Tibial nerve (tissue), 4 donors: ENCODE results near the gene FAF2. TPM values are rescaled to one million over a fixed set of nuclear protein-coding genes. Genes with fewer than 3 reads are reported as not detected.

Experiments used
- DNase-seq, 2 donors: peaks; one replicate each; pipeline ENCODE4 v3.0.0-alpha.2; 2019; ENCODE audit warnings: low spot score in 2 of 2
- H3K27ac ChIP-seq, 4 donors: fragments of 200-600 bp; sonication (generic) in 3 of 4; one replicate each; pipeline ENCODE4 v1.5.1; 2017 to 2019; ENCODE audit warnings: mild to moderate bottlenecking in 1 of 4
- H3K27me3 ChIP-seq, 2 donors: fragments of 200-600 bp; sonication (generic) in 1 of 2; one replicate each; pipeline versions ENCODE4 v1.5.1 to v1.6.0; 2017 to 2019
- H3K36me3 ChIP-seq, 3 donors: fragments of 200-600 bp; sonication (generic); one replicate each; pipeline ENCODE4 v1.5.1; 2018 to 2019
- H3K4me1 ChIP-seq, 4 donors: fragments of 200-600 bp; sonication (generic) in 3 of 4; one replicate each; pipeline ENCODE4 v1.5.1; 2017 to 2019
- H3K4me3 ChIP-seq, 4 donors: fragments of 200-600 bp; sonication (generic) in 3 of 4; one replicate each; pipeline ENCODE4 v1.5.1; 2017 to 2019; ENCODE audit warnings: mild to moderate bottlenecking in 1 of 4, moderate library complexity in 1 of 4
- H3K9me3 ChIP-seq, 4 donors: fragments of 200-600 bp; sonication (generic) in 3 of 4; one replicate each; pipeline ENCODE4 v1.5.1; 2017 to 2019
- CTCF ChIP-seq, 5 experiments: fragments of 200-600 bp in 3 of 5; fragments of 450-650 bp in 2 of 5; sonication (generic) in 3 of 5; IDR thresholded peaks; one replicate each; pipeline ENCODE4 v1.5.1; 2016 to 2019; ENCODE audit warnings: antibody characterized with exemption in 5 of 5, mild to moderate bottlenecking in 3 of 5, moderate library complexity in 2 of 5
- EP300 ChIP-seq, 2 donors: sonication (generic); formaldehyde crosslinking; IDR thresholded peaks; one replicate each; pipeline ENCODE4 v1.6.1; 2017; ENCODE audit warnings: antibody characterized with exemption in 2 of 2, mild to moderate bottlenecking in 1 of 2
- POLR2A ChIP-seq, 2 donors: fragments of 450-650 bp; IDR thresholded peaks; one replicate each; pipeline ENCODE4 v1.6.1; 2017; ENCODE audit warnings: antibody characterized with exemption in 2 of 2, mild to moderate bottlenecking in 2 of 2, moderate library complexity in 2 of 2
- WGBS, 2 donors: methylation state at CpG; one replicate each; pipeline ENCODE4 v1.1.5; 2018; 5-methylcytosine and 5-hydroxymethylcytosine counted together
- total RNA-seq, 4 donors: library from RNA; depleted of rRNA; stranded (reverse); fragments of >200 nt; gene quantifications; one replicate each; pipeline ENCODE4 v1.1.0, GENCODE V29; 2016

Gene FAF2
- total RNA-seq, 4 donors from 2014 or later: 23.0 to 30.8 (median 29.4) TPM

GRCh38 chr5:176500511-176500910 lies 52.3 kb downstream of the FAF2 start:
- no peaks in the 10 kb centered on the region for H3K4me1 ChIP-seq
- peaks cover 0 to 98% (median 28%) of the 10 kb centered on the region in 3 donors for H3K36me3 ChIP-seq
- no peak overlapping the region for H3K27ac ChIP-seq
- H3K9me3 ChIP-seq: no peaks in the 10 kb centered on the region
- H3K4me3 ChIP-seq: no peak overlapping the region
- no peaks in the 10 kb centered on the region for H3K27me3 ChIP-seq
- 94 to 98% methylated on average over 3 of the region's 3 CpGs for WGBS, 2 donors
- TF ChIP-seq CTCF (IDR thresholded peaks at IDR 0.05): no peak
- no peak for TF ChIP-seq POLR2A (IDR thresholded peaks at IDR 0.05)
- TF ChIP-seq EP300 (IDR thresholded peaks at IDR 0.05): no peak
- no peak for DNase-seq

- peaks cover 0 to 96% (median 21%) of the 10 kb centered on the region in 3 donors for H3K36me3 ChIP-seq
- TF ChIP-seq POLR2A (IDR thresholded peaks at IDR 0.05) (no peak), EP300 (IDR thresholded peaks at IDR 0.05) (no peak)
- 94 to 96% methylated on average over 1 of the region's 1 CpG for WGBS, 2 donors
These were observed 53.1 kb downstream of the FAF2 start for GRCh38 chr5:176501333-176501732.

GRCh38 chr5:176503496-176503895 lies 55.3 kb downstream of the FAF2 start:
- Histone ChIP-seq H3K27me3 (no peaks in the 10 kb centered on the region), H3K4me1 (no peaks in the 10 kb centered on the region), H3K9me3 (no peaks in the 10 kb centered on the region), H3K27ac (no peak overlapping the region), H3K36me3 (peaks cover 0 to 98% (median 17%) of the 10 kb centered on the region in 3 donors), H3K4me3 (no peak overlapping the region)
- 84 to 93% methylated on average over 5 of the region's 5 CpGs for WGBS, 2 donors
- TF ChIP-seq EP300 (IDR thresholded peaks at IDR 0.05) (no peak), POLR2A (IDR thresholded peaks at IDR 0.05) (no peak), CTCF (IDR thresholded peaks at IDR 0.05) (no peak)
- no peak for DNase-seq

More at GRCh38 chr5:176501333-176501732, 53.1 kb downstream of the FAF2 start:
- Histone ChIP-seq H3K4me3 (no peak overlapping the region), H3K27me3 (no peaks in the 10 kb centered on the region), H3K27ac (no peak overlapping the region), H3K4me1 (no peaks in the 10 kb centered on the region), H3K9me3 (no peaks in the 10 kb centered on the region)
- no peak for DNase-seq

- 85 to 86% methylated on average over 2 of the region's 2 CpGs for WGBS, 2 donors
- DNase-seq: no peak
These were observed 59.7 kb downstream of the FAF2 start for GRCh38 chr5:176507911-176508310.

GRCh38 chr5:176508603-176509002 lies 60.4 kb downstream of the FAF2 start:
- no peak overlapping the region for H3K27ac ChIP-seq
- DNase-seq: no peak
- no peaks in the 10 kb centered on the region for H3K27me3 ChIP-seq
- TF ChIP-seq CTCF (IDR thresholded peaks at IDR 0.05) (no peak), EP300 (IDR thresholded peaks at IDR 0.05) (no peak), POLR2A (IDR thresholded peaks at IDR 0.05) (no peak)
- peaks cover 0 to 61% (median 4%) of the 10 kb centered on the region in 3 donors for H3K36me3 ChIP-seq
- no peak overlapping the region for H3K4me3 ChIP-seq
- no peaks in the 10 kb centered on the region for H3K4me1 ChIP-seq
- WGBS, 2 donors: 74 to 79% methylated on average over 4 of the region's 4 CpGs
- no peaks in the 10 kb centered on the region for H3K9me3 ChIP-seq

More at GRCh38 chr5:176507911-176508310, 59.7 kb downstream of the FAF2 start:
- H3K9me3 ChIP-seq: no peaks in the 10 kb centered on the region
- no peaks in the 10 kb centered on the region for H3K4me1 ChIP-seq
- H3K4me3 ChIP-seq: no peak overlapping the region
- peaks cover 0 to 68% (median 4%) of the 10 kb centered on the region in 3 donors for H3K36me3 ChIP-seq
- TF ChIP-seq CTCF (IDR thresholded peaks at IDR 0.05) (no peak), EP300 (IDR thresholded peaks at IDR 0.05) (no peak), POLR2A (IDR thresholded peaks at IDR 0.05) (no peak)
- H3K27me3 ChIP-seq: no peaks in the 10 kb centered on the region
- H3K27ac ChIP-seq: peak overlapping the region in 2 of 4 donors; percentile 0 to 74

GRCh38 chr5:176513788-176514187 lies 65.6 kb downstream of the FAF2 start:
- Histone ChIP-seq H3K9me3 (no peaks in the 10 kb centered on the region), H3K36me3 (peaks cover 0 to 11% (median 4%) of the 10 kb centered on the region in 3 donors), H3K4me1 (no peaks in the 10 kb centered on the region), H3K4me3 (no peak overlapping the region), H3K27me3 (no peaks in the 10 kb centered on the region), H3K27ac (no peak overlapping the region)
- TF ChIP-seq POLR2A (IDR thresholded peaks at IDR 0.05): no peak
- TF ChIP-seq EP300 (IDR thresholded peaks at IDR 0.05): no peak
- no peak for TF ChIP-seq CTCF (IDR thresholded peaks at IDR 0.05)
- no peak for DNase-seq
- 76 to 84% methylated on average over 12 of the region's 12 CpGs for WGBS, 2 donors
